HG03354 (cell line): ENCODE measurements around the gene TNNC2.
"Not testable (repeated sequence)": the region's sequence is repeated elsewhere in the genome, so short reads cannot be mapped to it uniquely, and the experiment has no call there.

Experiments
- ATAC-seq: cut with Tn5 transposase; IDR thresholded peaks from one replicate; pipeline ENCODE4 v1.9.1; 2021; ENCODE audit warnings: mild to moderate bottlenecking; ENCODE audit not compliant: unreplicated experiment, poor library complexity, severe bottlenecking

The TNNC2 gene

GRCh38 chr20:45827030-45827652, at the start of gene TNNC2:
Gene TNNC2, minus strand, starts transcription at chr20:45827312. Its CDS starts 64 bp downstream, at chr20:45827248.
- no peak for ATAC-seq

- no peak for ATAC-seq
Measured at GRCh38 chr20:45874576-45874975, 47.5 kb upstream of the TNNC2 start.

- not testable (repeated sequence) for ATAC-seq
Measured at GRCh38 chr20:45874104-45874481, 47.0 kb upstream of the TNNC2 start.

GRCh38 chr20:45873409-45874103, 46.4 kb upstream of the TNNC2 start:
- ATAC-seq, result no peak

- no peak for ATAC-seq
Measured at GRCh38 chr20:45872626-45873025, 45.5 kb upstream of the TNNC2 start.

GRCh38 chr20:45867819-45868176, 40.7 kb upstream of the TNNC2 start:
- no peak for ATAC-seq

- ATAC-seq, result no peak
Measured at GRCh38 chr20:45867136-45867818, 40.2 kb upstream of the TNNC2 start.

- no peak for ATAC-seq
Measured at GRCh38 chr20:45866454-45866853, 39.3 kb upstream of the TNNC2 start.

- ATAC-seq, result no peak
Measured at GRCh38 chr20:45863543-45864470, 36.7 kb upstream of the TNNC2 start.

- no peak for ATAC-seq
Measured at GRCh38 chr20:45861221-45862075, 34.3 kb upstream of the TNNC2 start.

- ATAC-seq, result no peak
Measured at GRCh38 chr20:45860560-45861220, 33.6 kb upstream of the TNNC2 start.

GRCh38 chr20:45859916-45860315, 32.8 kb upstream of the TNNC2 start:
- no peak for ATAC-seq

- ATAC-seq, result peak; percentile 24
Measured at GRCh38 chr20:45857882-45858216, 30.7 kb upstream of the TNNC2 start.

GRCh38 chr20:45857114-45857881, 30.2 kb upstream of the TNNC2 start, which contains the start of the genes ACOT8 and ZSWIM3:
Gene ACOT8, minus strand, starts transcription at chr20:45857392. Its CDS starts 77 bp downstream, at chr20:45857315.
Gene ZSWIM3, plus strand, starts transcription at chr20:45857614. Its CDS starts 212 bp downstream, at chr20:45857826.
- peak; percentile 94 for ATAC-seq

- no peak for ATAC-seq
Measured at GRCh38 chr20:45853484-45853883, 26.4 kb upstream of the TNNC2 start.

GRCh38 chr20:45852326-45852725, 25.2 kb upstream of the TNNC2 start:
- no peak for ATAC-seq

GRCh38 chr20:45851501-45851900, 24.4 kb upstream of the TNNC2 start:
- no peak for ATAC-seq

GRCh38 chr20:45850926-45851325, 23.8 kb upstream of the TNNC2 start:
- no peak for ATAC-seq
